ENCODE measurements around the gene USH2A.

DNA sequence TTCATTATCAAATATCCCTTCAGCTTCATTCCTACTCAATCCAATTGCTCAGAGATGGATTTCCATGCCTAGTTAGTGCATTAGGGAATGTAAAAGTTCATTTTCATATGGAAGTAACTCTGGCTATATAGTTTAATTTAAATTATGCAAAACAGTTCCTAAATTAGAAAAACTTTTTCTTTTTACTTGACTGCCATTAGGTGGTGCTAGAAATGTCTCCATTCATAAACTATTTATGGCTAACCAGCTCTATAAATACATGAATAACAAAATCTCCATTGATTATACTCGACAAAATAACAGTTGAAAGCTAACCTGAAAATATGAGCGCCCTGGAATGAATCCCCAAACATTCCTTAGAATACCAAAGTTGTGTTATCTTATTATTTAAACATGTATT is 311.4 kb downstream of the USH2A start:
- TF ChIP-seq, protein P1, sequence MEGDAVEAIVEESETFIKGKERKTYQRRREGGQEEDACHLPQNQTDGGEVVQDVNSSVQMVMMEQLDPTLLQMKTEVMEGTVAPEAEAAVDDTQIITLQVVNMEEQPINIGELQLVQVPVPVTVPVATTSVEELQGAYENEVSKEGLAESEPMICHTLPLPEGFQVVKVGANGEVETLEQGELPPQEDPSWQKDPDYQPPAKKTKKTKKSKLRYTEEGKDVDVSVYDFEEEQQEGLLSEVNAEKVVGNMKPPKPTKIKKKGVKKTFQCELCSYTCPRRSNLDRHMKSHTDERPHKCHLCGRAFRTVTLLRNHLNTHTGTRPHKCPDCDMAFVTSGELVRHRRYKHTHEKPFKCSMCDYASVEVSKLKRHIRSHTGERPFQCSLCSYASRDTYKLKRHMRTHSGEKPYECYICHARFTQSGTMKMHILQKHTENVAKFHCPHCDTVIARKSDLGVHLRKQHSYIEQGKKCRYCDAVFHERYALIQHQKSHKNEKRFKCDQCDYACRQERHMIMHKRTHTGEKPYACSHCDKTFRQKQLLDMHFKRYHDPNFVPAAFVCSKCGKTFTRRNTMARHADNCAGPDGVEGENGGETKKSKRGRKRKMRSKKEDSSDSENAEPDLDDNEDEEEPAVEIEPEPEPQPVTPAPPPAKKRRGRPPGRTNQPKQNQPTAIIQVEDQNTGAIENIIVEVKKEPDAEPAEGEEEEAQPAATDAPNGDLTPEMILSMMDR (IDR thresholded peaks at IDR 0.05), result no peak
- TF ChIP-seq POLR2AphosphoS5 (IDR thresholded peaks at IDR 0.05), result no peak
